SU-DHL-6 (cell line): ENCODE results near the gene ABI1.

Experiments used
- CTCF ChIP-seq: fragments of 200-600 bp; sonication (generic); IDR thresholded peaks from one replicate; pipeline ENCODE4 v1.5.1; 2017; ENCODE audit warnings: antibody characterized with exemption, mild to moderate bottlenecking, low read length, moderate library complexity; ENCODE audit not compliant: insufficient read depth, poor library complexity, severe bottlenecking
- EZH2phosphoT487 ChIP-seq: fragments of 200-600 bp; sonication (generic), shearing (Covaris generic); conservative IDR thresholded peaks from 2 replicates; pipeline ENCODE4 v1.6.1; 2018; ENCODE audit warnings: mild to moderate bottlenecking, antibody characterized with exemption, low read length, moderate library complexity, mixed read lengths

GRCh38 chr10:26903431-26904217 is 42.9 kb upstream of the ABI1 start:
- no peak for TF ChIP-seq EZH2phosphoT487
- no peak for TF ChIP-seq CTCF
